HG03025 (cell line): ENCODE results near the gene CMTM8.
A peak's percentile ranks its signal among the peaks of the same experiment; 100 is the strongest.

Experiments used
- ATAC-seq: cut with Tn5 transposase; IDR thresholded peaks from one replicate; pipeline ENCODE4 v1.9.1; 2021; ENCODE audit warnings: mild to moderate bottlenecking, moderate library complexity; ENCODE audit not compliant: unreplicated experiment, low FRiP score

Gene CMTM8

GRCh38 chr3:32325927-32326326 is 87.4 kb downstream of the CMTM8 start:
- no peak for ATAC-seq

GRCh38 chr3:32326795-32327194 is 88.3 kb downstream of the CMTM8 start:
- no peak for ATAC-seq

- no peak for ATAC-seq
Measured at GRCh38 chr3:32334675-32335074, 96.2 kb downstream of the CMTM8 start.

GRCh38 chr3:32335365-32336112 is 97.1 kb downstream of the CMTM8 start:
- no peak for ATAC-seq

GRCh38 chr3:32336113-32336498 is 97.6 kb downstream of the CMTM8 start:
- ATAC-seq: no peak

- no peak for ATAC-seq
Measured at GRCh38 chr3:32337505-32337904, 99.0 kb downstream of the CMTM8 start.

GRCh38 chr3:32340039-32340438 is 101.6 kb downstream of the CMTM8 start:
- no peak for ATAC-seq

- no peak for ATAC-seq
Measured at GRCh38 chr3:32340611-32341365, 102.3 kb downstream of the CMTM8 start.

- ATAC-seq: no peak
Measured at GRCh38 chr3:32347343-32348125, 109.1 kb downstream of the CMTM8 start.

- no peak for ATAC-seq
Measured at GRCh38 chr3:32349184-32349583, 110.7 kb downstream of the CMTM8 start.

GRCh38 chr3:32352563-32352962 is 114.1 kb downstream of the CMTM8 start:
- ATAC-seq: no peak

- ATAC-seq: no peak
Measured at GRCh38 chr3:32353351-32353750, 114.9 kb downstream of the CMTM8 start.

GRCh38 chr3:32354362-32354778 is 115.9 kb downstream of the CMTM8 start:
- ATAC-seq: no peak

- ATAC-seq: no peak
Measured at GRCh38 chr3:32355751-32356291, 117.3 kb downstream of the CMTM8 start.

GRCh38 chr3:32359766-32360492 is 121.4 kb downstream of the CMTM8 start:
- ATAC-seq: no peak

GRCh38 chr3:32360493-32360827 is 122.0 kb downstream of the CMTM8 start:
- ATAC-seq: no peak

- peak; percentile 70 for ATAC-seq
Measured at GRCh38 chr3:32366638-32367397, 128.3 kb downstream of the CMTM8 start.

- no peak for ATAC-seq
Measured at GRCh38 chr3:32367442-32367841, 129.0 kb downstream of the CMTM8 start.

- no peak for ATAC-seq
Measured at GRCh38 chr3:32371461-32372212, 133.2 kb downstream of the CMTM8 start.
